ENCODE data around the gene SNCG.
"Not testable (repeated sequence)": the region's sequence is repeated elsewhere in the genome, so short reads cannot be mapped to it uniquely, and the experiment has no call there.

SNCG gene

DNA sequence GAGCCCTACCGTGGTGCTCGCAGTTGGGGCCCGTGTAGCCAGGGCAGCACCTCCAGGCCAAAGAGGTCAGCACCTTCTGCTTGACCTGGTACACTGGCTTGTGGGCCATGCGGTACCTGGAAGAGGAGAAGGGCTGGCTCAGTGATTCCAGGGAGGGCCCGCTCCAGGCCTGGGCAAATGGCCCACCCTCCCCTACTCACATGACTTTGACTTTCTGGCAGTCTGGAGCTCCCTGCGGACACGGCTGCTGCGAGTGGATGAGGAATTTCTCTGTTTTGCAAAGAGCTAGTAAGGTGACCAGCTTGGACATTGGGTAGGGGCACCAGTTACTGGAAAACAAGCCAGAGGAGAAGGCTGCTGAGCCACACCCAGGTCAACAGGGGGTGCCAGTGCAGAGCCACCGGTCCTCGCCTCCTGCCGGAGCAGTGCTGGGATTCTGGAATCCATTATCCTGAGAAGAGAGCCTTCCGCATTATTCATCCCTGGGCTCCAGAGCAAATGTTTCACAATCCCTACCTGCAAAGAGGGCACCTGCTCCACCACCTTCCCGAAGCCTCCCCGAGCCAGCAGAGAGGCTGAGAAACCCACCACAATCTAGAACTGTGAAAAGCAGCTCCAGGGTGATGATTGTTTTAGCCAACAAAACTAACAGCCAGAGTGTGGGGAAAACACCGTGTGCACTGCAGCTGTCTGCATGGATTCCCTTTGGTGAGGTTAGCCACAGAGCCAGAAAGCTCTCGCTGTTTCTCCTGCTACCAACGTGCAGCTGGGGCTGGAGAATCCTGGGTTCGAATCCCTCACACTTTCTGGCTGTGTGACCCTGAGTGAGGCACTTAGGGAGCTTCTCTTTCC, 12.8 kb upstream of the SNCG start:
- DNase-seq, result peak in 1 of 14 donors; percentile 30

DNA sequence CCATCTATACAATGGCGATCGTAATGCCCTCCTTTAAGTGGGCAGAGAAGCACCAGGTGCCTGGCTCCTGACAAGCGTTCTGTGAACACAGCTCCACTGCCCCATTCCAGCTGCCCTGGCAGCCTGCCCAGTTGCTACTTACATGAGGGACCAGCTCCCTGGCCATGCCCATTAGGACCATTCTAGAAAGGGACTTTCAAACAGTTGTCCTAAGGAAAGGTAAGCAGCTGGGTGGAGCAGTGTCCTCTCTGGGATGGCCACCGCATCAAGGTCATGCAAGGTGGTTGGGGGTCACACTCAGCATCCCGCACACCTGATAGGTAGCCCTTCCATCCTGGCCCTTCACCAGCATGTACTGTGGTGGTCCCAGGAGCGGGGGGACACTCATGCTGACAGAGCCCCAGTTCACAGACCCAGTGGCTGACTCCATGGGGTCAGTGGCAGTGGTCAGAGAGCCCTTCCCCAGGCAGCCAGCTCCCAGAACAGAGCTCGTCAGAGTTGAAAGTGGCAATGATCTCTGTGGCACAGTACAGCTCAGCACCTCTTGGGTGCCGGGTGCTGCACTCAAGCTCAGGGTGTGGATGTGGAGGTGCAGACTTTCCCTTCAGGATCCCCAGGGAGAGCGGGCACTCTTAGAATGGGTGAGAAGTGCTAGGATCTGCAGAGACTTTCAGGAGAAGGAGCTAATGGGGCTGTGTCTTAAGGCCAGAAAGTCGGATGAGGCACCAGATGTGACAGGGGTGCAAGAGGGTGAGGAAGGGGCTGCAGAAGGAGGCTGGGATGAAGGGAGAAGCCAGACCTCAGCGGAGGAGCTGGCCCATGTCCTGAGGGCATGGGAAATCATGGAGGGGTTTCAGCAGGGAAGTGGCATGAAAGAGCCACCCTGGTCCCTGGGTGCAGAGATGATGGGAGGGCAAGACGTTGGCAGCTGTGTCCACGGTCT, 11.9 kb upstream of the SNCG start:
- DNase-seq, result no peak

DNA sequence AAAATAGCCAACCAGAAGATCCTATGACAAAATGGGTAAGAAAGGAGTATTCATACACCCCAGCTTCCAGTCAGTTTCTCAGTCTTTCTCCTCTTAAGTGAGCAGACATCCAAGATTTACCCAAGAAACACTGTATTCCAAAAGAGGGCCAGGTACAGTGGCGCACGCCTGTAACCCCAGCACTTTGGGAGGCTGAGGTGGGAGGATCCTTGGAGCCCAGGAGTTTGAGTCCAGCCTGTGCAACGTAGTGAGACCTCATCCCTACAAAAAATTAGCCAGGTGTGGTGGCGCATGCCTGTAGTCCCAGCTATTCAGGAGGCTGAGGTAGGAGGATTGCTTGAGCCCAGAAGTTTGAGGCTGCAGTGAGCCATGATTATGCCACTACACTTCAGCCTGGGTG, 10.6 kb upstream of the SNCG start:
- DNase-seq, result not testable (repeated sequence)

DNA sequence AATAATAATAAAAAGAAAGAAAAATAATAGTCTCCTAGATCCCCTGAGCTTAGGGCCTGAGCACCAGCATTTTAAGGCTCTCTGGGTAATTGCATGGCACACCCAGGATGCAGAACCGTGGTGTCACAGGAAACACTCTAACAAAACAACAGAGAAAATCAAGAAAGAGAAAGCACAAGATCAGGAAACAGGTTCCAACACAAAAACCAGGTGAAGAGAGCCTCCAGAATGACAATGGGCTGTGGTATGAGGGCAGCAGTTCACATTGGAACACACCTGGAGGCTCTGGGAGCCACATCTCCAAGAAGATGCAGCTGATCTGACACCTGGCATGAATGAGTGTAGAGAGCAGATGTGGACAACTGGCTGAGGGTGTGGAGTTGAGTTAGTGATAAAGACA, 8.1 kb upstream of the SNCG start:
- no peak for DNase-seq

DNA sequence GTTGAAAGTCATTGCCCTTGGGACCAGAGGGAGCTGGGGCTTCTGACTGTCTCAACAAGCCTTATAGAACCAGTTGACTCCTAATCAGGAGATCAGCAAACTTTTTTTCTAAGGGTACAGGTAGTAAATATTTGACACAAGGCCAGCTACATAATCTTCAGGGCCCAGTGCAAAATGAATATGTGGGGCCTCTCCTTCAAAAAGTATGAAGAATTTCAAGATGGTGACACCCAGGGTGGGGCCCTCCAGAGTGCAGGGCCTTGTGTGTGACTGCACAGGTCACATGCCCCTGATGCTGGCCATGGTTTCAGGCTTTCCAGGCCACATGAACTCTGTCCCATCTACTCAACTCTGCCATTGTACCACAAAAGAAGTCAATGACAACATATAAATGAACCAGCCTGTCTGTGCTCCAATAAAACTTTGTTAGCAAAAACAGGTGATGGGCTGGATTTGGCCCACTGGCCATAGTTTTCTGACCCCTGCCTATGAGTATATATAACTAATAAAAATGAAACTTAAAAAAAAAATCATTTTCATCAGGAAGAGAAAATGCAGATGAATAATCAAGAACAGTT, 7.1 kb upstream of the SNCG start:
- no peak for DNase-seq

DNA sequence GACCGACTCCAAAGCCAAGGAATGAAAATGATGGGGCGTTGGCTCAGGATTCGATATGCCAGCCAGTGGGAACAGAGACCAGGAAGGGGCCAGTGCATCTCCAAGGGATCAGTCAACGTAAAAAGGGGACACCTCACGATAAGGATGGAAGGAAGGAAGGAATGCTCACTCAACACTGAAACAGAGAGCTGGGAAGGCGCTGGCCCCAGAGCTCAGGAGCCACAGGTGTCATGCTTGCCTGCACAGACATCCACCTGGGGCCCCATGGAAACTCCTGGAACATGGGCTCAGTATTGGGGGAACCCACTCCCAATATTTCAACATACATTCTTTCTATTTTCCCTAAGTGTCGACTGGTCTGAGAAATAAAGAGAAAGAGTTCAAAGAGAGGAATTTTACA, 6.3 kb upstream of the SNCG start:
- no peak for DNase-seq

DNA sequence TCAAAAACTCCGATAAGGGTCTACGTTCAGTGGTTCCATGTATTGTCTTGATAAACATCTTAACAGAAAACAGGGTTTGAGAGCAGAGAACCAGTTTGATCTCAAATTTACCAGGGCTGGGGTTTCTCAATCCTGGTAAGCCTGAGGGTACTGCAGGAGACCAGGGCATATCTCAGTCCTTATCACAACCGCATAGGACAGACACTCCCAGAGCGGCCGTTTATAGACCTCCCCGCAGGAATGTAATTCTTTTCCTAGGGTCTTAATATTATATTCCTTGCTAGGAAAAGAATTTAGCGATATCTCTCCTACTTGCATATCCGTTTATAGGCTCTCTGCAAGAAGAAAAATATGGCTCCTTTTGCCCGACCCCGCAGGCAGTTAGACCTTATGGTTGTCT, 5.7 kb upstream of the SNCG start:
- DNase-seq, result not testable (repeated sequence)

DNA sequence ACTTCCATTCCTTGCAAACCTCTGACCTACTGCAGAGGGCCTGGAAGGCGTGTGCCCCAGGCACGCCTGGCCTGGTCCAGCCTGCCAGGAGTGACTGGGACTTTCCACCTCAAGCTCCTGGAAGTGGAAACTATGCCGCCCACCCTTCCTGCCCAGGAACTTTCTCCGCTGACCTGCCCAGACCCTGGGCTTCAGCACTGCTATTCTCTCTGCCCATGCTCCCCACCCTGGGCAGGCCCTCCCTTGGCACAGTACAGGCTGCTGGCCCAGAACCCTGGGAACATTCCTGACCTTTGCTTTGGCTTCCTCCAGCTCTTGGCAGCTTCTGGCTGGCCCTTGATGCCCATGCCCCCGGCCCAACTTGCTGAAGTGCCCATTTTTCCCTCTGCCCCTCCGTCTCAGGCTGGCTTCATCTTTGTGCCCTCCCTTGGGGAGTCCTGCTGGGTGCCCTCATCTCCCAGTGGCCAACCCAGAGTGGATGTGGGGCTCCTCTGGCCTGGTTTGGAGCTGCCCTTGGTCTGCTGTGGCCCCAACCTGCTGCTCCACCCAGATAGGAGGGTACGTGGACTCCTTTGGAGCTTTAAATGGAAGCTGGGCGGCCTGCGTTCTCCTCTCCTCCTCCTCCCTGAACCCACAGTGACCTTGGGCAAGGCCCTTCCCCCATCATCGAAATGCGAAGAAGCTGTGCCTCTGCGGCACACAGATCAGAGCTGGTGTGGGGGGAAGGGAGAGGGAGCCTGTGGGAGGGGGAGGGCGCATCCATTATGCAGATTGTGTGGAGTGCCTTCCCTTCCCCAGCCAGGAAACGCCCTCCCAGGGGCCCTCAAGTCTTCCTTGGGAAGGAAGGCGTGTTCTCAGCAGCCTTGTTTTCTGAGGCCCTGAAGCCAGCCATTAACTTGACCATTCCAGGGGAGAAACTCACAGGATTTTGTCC, 4.4 kb upstream of the SNCG start:
- peak in 5 of 14 donors; percentile 18 to 71 (median 49) for DNase-seq

DNA sequence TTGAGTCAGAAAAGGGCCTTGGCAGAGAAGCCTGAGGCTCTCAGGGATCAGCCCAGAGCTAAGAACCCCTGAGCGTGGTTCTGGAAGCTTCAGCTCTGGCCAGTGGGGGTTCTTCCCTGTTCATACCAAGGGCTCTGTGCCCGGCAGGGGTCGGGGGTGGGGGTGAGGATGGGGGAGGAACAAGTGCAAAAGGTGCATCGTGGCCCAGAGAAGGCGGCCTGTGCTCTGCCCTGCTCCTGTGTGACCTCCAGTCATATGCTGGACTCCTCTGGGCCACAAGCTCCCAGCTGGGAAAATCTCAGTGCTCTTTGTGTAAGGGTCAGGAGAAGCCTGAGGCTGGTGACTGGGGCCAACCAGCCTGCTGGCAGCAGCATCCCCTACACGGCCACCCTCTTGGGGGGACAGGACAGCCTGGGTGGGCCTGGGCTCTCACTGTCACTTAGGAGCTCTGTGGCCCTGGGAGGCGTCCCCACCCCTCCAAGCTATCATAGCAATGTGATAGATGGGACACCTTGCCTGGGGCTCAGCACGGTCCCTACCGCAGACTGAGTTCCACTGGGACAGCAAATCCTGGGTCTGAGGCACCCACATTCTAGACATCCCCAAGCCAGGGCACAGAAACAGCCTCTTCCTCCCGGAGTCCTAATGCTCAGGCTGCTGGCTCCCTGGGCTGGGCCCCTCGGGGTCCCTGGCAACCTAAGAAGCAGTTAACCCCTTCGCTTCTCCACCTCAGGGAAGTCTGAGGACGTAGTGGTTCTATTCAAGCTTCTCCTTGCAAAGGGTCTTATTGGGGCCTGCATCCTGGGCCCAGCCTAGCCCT, 3.5 kb upstream of the SNCG start:
- DNase-seq, result no peak

DNA sequence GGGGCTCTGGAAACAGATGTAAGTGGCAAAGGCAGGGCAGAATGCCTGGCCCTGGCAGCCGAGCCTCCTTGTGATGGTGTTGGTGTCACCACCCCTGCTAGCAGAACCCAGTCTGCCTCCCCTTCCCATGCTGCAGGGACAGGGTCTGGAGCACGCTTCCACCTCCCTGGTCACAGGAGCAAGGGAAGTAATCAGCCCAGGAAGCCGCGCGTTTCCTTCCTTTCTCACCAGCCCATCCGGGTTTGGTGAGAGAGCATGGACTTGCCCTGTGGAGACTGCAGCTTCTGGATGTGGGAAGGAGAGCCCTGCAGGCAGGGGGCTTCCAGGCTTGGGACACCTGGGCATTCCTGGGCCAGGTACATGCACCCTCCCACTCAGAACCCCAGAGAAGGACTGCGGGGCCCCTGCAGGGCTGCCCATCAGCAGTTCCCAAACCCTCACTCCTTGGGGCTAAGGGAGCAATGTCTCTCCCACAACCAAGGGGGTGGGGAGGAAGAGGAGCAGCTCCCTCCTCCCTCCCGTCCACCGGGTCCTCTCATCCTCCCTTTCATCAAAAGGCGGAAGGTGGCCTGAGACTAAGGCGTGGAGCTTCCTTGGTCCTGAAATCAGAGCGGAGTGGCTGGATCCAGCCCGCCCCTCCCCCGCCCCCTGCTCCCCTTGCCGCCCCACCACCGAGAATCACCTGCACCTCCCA, 2.8 kb upstream of the SNCG start:
- no peak for DNase-seq

DNA sequence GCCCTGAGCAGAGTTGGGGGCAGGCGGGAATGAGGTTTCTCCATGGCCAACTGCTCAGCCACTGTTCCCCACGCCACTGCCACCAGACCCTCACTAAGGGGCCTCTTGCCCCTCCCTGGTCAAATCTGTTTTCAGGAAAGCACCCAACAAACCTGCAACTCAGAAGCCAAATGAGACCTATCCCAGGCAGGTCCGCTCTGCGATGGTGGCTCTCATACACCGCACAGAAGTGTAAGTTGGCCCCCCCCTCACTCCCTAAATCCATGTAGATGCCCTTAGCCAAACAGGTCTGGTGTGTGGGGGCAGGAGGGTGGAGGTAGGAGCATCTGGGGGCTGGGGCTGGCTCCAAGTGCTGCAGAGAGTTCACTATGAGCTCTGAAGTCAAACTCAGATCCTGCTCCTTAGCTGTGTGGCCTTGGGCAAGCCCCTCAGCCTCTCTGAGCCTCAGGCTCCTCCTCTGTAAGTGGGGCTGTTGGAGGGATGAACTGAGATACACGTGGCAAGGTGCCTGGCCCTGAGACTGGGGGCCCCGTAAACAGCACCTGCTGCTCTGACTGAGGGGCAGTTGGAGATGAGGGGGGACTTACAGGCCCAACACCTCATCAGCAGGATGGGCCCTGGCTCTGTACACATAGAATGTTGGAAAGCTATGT, 2.1 kb upstream of the SNCG start:
- no peak for DNase-seq

DNA sequence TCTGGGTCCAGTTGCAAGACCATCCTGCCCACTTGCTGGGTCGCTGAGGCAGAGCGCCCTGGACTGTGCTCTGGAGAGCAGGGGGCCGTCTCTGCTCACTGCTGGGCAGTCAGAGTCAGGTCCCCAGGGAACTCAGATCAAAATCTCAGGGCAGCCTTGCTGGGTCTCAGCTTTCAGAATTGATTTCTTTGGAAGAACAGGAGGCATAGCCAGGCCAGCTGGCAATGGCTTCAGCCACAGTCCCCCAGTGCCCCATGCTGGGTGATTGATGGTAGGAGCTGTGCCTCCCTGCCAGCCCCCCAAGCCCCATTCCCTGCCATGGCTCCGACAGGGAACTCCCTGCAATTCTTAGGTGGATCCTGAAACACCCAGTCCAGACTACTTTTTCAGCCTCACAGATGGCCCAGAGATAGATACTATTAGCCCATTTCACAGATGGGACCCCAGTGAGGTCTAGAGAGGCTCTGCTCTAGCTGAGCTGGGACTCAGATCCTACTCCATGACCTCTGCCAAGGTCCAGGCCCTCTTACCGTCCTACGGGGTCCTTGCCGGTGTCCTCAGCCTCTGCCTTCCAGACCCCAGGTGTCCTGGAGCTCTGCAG, 1.5 kb upstream of the SNCG start:
- no peak for DNase-seq

DNA sequence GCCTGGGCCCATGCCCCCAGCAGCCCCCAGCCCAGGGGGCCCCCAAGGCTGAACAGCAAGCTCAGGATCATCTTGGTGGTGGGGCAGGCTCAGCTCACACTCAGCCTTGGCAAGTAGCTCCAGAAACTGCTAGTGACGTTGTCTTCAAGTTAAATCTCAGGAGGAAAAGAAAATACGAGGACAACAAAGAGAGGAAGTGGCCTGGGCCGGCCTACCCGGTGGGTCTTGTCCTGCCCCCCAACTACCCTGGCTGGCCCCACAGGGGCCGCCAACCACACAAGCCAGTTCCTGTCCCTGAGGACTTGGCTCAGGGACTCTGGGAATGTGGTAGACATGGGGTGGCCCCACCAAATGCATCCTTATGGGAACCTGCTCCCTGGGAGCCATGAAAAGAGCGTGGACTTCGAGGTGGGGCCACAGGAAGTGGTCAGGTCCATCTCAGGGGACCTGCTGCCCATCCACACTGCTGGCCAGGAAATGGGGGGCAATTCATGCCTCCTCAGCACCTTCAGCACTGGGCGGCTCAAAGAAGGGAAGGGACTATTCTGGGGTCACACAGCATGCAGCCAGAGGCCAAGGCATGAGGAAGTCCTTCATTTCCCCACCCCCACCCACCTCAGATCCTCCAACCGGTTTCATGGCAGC, 806 bp upstream of the SNCG start, which contains the start of gene MMRN2:
Gene MMRN2 (minus strand): TSS at position 145 of the 645 bp plus-strand sequence. CDS start 74 bp downstream, at position 71.
- DNase-seq, result no peak

DNA sequence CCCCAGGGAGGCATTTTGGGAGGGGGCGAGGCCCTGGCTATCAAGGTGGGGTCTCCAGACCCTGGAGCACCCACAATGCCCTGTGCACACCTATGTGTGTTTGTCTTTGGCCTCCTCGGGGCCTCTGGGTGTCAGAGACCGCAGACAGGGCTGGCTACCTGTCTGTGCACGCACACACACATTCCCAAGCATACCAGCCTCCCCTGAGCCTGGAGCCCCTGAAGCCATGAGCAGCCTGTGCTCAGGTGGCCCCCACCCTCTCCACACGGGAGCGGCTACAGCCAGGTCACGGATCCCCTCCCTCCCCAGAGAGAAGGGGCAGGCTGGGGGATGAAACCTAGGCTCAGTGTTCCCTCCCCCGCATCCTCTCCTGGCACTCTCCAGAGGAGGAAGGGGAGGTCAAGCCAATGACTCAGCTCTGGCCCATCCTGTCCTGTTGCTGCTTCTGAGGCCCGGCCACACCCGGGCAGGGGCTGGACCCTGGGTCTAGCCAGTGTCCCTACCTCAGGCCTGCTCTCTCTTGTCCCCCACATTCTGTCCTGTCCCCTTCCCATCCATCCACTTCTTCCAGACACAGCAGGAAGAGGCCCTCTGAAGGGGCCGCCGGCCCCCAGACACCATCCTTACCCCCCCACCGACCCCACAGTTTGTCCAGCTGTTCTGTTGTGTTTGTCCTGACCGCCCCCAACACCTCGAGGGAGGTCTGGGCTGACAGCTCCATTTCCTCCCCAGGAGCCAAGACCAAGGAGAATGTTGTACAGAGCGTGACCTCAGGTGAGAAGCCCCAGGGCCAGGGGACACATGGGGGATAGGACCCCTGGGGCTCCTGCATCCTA, 720 bp downstream of the SNCG start:
- peak in 1 of 14 donors; percentile 28 for DNase-seq

DNA sequence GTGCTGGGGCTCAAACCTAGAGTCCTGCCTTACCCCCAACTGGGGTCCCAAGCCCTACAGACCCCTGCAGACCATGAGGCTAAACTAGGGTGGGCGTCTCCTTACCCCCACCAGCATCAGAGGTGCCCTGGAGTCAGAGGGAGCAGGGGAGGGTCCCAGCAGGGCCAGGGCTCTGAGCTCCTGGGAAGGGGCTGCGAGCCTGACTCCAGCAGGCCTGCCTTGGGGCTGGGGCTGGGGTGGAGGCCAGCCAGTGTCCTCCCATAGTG, 1.3 kb downstream of the SNCG start:
- DNase-seq, result no peak

DNA sequence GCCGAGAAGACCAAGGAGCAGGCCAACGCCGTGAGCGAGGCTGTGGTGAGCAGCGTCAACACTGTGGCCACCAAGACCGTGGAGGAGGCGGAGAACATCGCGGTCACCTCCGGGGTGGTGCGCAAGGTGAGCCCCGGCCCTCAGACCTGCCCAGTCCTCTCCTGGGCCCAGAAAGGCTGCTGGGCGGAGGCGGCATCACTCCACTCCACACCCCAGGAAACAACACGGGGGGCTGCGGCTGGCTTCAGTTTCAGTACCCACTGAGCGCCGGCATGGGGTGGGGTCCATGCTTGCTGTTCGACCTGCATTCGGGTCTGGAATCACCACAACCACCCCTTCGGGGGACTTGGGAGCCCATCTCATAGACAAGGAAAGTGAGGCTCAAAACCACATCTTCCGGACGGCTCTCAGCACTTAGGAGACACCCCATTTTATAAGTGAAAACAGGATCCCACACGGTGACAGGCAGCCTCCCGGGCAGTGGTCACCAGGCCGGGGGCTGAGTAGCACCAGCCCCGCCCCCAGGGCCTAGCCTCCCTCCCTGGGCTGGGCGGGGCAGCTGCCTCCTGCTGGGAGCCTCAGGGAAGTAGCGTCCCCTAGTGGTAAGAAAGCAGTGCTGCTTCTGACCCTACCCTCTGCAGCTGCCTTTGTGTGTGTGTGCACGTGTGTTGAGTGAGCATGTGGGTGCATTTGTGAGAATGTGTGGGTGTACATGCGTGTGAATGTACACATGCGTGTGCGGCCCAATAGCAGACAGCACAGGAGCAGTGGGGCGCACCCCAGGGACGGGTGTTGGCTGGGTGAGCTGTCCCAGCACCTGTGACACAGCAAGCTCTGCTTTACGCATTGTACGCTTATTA, 1.8 kb downstream of the SNCG start:
- no peak for DNase-seq

DNA sequence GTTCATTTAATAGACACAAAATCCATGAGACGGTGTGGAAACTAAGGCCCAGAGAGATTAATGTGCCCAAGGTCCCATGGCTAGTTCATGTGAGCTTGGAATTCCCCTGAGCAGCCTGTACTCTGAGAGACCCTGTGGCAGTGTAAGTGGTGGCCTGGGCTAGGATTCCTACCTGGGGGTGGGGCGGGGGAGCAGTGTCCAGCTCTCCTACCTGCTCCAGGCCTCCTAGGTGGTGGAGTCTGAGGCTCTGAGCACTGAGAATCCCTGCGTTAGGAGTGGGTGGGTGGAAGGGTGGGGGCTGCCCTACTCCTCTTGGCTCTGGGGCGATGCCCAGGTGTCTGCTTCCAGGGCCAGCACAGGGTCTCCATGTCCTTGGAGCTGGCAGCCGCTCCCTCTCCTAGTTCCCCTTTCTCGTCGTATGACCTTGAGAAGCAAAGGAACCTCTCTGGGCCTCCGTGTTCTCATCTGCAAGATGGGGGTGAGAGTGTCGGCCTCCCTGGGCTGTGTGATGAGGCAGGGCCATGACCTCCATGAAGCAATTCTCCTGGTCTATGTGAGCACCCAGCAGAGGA, 2.5 kb downstream of the SNCG start:
- no peak for DNase-seq

All from C1 segment of cervical spinal cord (tissue), 14 donors.